CD4-positive, alpha-beta T cell treated with Interleukin-21 for 1 hour (primary cell): ENCODE data around the gene CSGALNACT2.

ENCODE experiments used
- DNase-seq: peaks from one replicate; pipeline ENCODE4 v3.0.0-alpha.2; 2020

Gene CSGALNACT2

DNA sequence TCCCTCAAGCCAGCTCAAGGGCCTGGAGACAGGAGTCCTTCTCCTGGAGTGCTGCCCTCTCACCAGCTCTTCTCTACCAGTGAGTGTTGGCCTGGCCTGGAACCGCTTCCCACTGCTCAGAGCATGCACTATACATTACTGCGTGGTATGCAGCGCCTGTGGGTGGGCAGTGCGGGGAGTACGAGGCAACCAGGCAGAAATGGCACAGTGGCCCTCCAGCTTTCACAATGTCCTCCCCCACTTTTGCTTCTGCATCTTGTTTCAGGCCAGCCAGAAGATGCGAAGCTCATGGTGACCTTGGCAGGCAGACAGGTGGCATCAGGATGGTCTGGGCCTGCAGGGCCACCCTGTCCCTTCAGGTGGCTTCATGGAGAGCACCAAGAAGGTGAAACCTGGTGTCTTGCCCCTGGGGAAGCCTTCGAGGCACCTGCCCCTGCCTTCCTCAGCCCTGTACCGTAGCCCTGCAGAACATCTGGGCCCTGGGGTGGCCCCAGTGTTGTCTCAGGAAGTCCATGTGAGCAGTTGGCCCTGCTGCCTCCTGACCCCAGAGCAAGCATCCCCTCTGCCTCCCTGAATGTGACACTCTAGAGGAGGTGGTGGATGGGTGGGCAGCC lies 92.8 kb downstream of the CSGALNACT2 start:
- DNase-seq = no peak

DNA sequence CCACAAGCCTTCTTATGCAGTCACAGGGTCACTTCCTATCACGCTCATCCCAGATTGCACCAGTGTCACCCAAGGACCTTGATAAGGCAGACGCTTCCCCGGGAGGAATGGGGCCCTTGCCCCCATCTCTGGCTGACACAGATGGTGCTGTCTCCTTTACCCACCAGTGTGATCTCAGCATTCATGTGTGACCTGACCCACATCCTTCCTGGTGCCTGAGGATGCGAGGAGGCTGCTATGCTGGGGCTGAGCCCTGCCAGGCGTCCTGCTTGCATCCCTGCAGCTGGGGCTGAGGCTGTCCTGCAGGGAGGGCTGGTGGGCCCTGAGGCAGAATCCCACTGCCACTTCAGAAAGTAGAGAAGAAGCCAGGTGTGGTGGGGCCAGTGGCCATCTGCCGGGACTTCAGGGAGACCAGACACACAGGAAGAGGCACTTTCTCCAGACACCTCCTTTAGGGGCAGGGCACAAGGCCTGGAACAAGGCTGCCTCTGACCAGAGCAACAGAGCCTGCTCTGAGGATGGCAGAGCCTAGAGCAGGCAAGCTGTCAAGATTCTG lies 93.4 kb downstream of the CSGALNACT2 start:
- DNase-seq = peak; percentile 57

DNA sequence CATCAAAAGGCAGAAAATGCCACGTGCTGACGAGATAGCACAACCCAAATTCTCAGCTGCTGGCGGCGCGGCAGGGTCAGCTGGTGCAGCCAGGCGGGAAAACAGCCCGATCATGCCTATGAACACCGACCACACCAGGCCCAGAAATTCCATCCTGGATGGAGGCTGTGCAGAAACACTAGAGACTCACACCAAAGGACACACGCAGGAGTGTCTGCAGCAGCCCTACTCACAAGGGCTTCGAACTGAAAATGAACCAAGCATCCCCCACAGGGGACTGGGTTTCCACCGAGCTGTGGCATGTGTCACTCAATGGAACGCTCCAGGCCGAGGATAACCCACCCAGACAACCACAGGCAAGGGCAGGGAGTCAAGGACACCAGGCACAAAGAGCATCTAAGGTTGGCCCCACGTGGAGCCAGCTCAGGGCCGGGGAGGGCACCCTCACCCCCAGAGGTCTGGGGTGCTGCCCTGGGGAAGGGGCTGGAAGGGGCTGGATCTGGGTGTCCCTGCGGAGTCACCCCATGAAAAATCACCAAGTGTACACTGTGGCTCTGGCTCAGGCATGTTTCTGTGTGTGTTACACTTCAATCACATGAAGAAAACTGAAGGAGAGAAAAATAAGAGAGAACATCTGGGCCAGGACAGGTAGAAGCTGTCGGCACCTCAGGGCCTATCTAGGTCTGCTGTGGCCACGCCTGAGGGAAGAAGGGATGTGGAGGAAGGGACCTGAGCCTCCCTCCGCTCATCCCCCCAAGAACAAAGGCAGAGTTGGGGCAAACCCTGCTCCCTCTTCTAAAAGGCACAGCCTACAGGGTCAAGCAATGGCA lies 95.6 kb downstream of the CSGALNACT2 start:
- no peak for DNase-seq

DNA sequence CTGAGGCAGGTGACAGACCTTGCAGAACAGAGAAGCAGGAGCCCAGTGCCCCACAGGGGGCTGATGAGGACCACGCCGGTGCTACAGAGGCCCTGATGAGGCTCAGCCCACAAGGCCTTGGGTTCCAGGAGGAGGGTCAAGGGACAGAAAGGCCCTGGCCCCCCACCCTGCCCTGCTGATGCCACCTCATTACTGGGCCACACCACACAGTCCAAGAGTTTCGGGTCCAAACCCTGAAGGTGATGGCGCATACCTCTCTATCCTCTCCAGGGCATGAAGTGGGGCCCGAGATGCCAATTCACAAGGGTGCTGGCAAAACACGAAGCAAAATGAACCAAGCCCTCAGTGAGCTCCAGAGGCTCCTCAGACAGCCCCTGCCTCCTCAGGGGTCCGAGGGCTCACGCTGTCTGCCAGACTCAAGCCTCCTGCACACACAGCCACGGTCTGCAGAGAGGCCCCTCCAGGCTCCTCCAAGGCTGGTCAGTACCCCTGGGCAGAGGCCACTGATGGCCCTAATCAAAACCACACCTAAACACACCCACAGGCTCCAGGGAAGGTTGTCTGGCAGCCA lies 96.3 kb downstream of the CSGALNACT2 start:
- no peak for DNase-seq
